ENCODE results near the gene PACRG.

The PACRG gene

GRCh38 chr6:163201855-163202254 lies 474.1 kb downstream of the PACRG start:
- Mint-ChIP-seq H3K27me3 (peaks cover 13% of the 10 kb centered on the region in 2 donors), H3K27ac (no peak overlapping the region), H3K4me1 (no peaks in the 10 kb centered on the region), H3K9me3 (peaks cover 0 to 7% of the 10 kb centered on the region in 2 donors), H3K4me3 (no peak overlapping the region), H3K36me3 (no peaks in the 10 kb centered on the region)
- DNase-seq, result no peak
- ATAC-seq (replicated peaks), result no peak

GRCh38 chr6:163206196-163206595 lies 478.4 kb downstream of the PACRG start:
- H3K4me3 Mint-ChIP-seq, result no peak overlapping the region
- H3K4me1 Mint-ChIP-seq, result no peaks in the 10 kb centered on the region
- H3K9me3 Mint-ChIP-seq, result peaks cover 0 to 7% of the 10 kb centered on the region in 2 donors
- DNase-seq (no peak), ATAC-seq (replicated peaks) (no peak)
- peaks cover 13% of the 10 kb centered on the region in 2 donors for H3K27me3 Mint-ChIP-seq
- H3K36me3 Mint-ChIP-seq, result no peaks in the 10 kb centered on the region
- no peak overlapping the region for H3K27ac Mint-ChIP-seq

- Mint-ChIP-seq H3K36me3 (peaks cover 0 to 3% of the 10 kb centered on the region in 2 donors), H3K27ac (no peak overlapping the region), H3K27me3 (peaks cover 3 to 6% of the 10 kb centered on the region in 2 donors), H3K4me1 (no peaks in the 10 kb centered on the region), H3K9me3 (peaks cover 7 to 13% of the 10 kb centered on the region in 2 donors), H3K4me3 (no peak overlapping the region)
- DNase-seq, result no peak
- no peak for ATAC-seq (replicated peaks)
Measured at GRCh38 chr6:163207431-163208383, 479.9 kb downstream of the PACRG start.

- Mint-ChIP-seq H3K4me3 (no peak overlapping the region), H3K9me3 (peaks cover 7 to 13% of the 10 kb centered on the region in 2 donors), H3K27me3 (peaks cover 0 to 6% of the 10 kb centered on the region in 2 donors), H3K4me1 (no peaks in the 10 kb centered on the region), H3K27ac (no peak overlapping the region), H3K36me3 (peaks cover 0 to 3% of the 10 kb centered on the region in 2 donors)
- ATAC-seq (replicated peaks) (no peak), DNase-seq (no peak)
Measured at GRCh38 chr6:163209005-163209404, 481.2 kb downstream of the PACRG start.

- DNase-seq, result no peak
- Mint-ChIP-seq H3K27me3 (no peaks in the 10 kb centered on the region), H3K27ac (no peak overlapping the region), H3K36me3 (peaks cover 0 to 3% of the 10 kb centered on the region in 2 donors), H3K4me1 (no peaks in the 10 kb centered on the region), H3K4me3 (no peak overlapping the region), H3K9me3 (peaks cover 7 to 8% of the 10 kb centered on the region in 2 donors)
- ATAC-seq (replicated peaks), result no peak
Measured at GRCh38 chr6:163212123-163212522, 484.3 kb downstream of the PACRG start.

GRCh38 chr6:163214259-163214658 lies 486.5 kb downstream of the PACRG start:
- no peak for ATAC-seq (replicated peaks)
- H3K4me1 Mint-ChIP-seq, result no peaks in the 10 kb centered on the region
- peaks cover 7 to 8% of the 10 kb centered on the region in 2 donors for H3K9me3 Mint-ChIP-seq

GRCh38 chr6:163218361-163218894 lies 490.7 kb downstream of the PACRG start:
- H3K36me3 Mint-ChIP-seq, result no peaks in the 10 kb centered on the region
- H3K27me3 Mint-ChIP-seq, result peaks cover 14 to 15% of the 10 kb centered on the region in 2 donors
- H3K9me3 Mint-ChIP-seq, result peaks cover 0 to 2% of the 10 kb centered on the region in 2 donors
- DNase-seq (no peak), ATAC-seq (replicated peaks) (no peak)
- H3K4me3 Mint-ChIP-seq, result no peak overlapping the region
- no peak overlapping the region for H3K27ac Mint-ChIP-seq
- no peaks in the 10 kb centered on the region for H3K4me1 Mint-ChIP-seq

More at GRCh38 chr6:163214259-163214658, 486.5 kb downstream of the PACRG start:
- H3K27me3 Mint-ChIP-seq, result peaks cover 5 to 6% of the 10 kb centered on the region in 2 donors
- no peak for DNase-seq
- H3K36me3 Mint-ChIP-seq, result peaks cover 0 to 3% of the 10 kb centered on the region in 2 donors
- no peak overlapping the region for H3K27ac Mint-ChIP-seq
- H3K4me3 Mint-ChIP-seq, result no peak overlapping the region

GRCh38 chr6:163226181-163226835 lies 498.5 kb downstream of the PACRG start:
- Mint-ChIP-seq H3K4me1 (no peaks in the 10 kb centered on the region), H3K36me3 (no peaks in the 10 kb centered on the region), H3K4me3 (no peak overlapping the region), H3K27ac (no peak overlapping the region), H3K27me3 (no peaks in the 10 kb centered on the region), H3K9me3 (peaks cover 4% of the 10 kb centered on the region in 2 donors)
- ATAC-seq (replicated peaks), result no peak
- DNase-seq, result no peak

GRCh38 chr6:163226836-163227485 lies 499.2 kb downstream of the PACRG start:
- no peak for DNase-seq
- peaks cover 4% of the 10 kb centered on the region in 2 donors for H3K9me3 Mint-ChIP-seq
- H3K27me3 Mint-ChIP-seq, result no peaks in the 10 kb centered on the region
- ATAC-seq (replicated peaks), result no peak
- no peak overlapping the region for H3K4me3 Mint-ChIP-seq
- no peaks in the 10 kb centered on the region for H3K4me1 Mint-ChIP-seq
- no peak overlapping the region for H3K27ac Mint-ChIP-seq
- H3K36me3 Mint-ChIP-seq, result no peaks in the 10 kb centered on the region

GRCh38 chr6:163228041-163228440 lies 500.3 kb downstream of the PACRG start:
- Mint-ChIP-seq H3K36me3 (no peaks in the 10 kb centered on the region), H3K27ac (no peak overlapping the region), H3K9me3 (peaks cover 4% of the 10 kb centered on the region in 2 donors), H3K4me3 (no peak overlapping the region), H3K4me1 (no peaks in the 10 kb centered on the region), H3K27me3 (no peaks in the 10 kb centered on the region)
- ATAC-seq (replicated peaks) (no peak), DNase-seq (no peak)

GRCh38 chr6:163229050-163229449 lies 501.3 kb downstream of the PACRG start:
- Mint-ChIP-seq H3K4me3 (no peak overlapping the region), H3K36me3 (no peaks in the 10 kb centered on the region), H3K27ac (no peak overlapping the region), H3K9me3 (peaks cover 4% of the 10 kb centered on the region in 2 donors), H3K4me1 (no peaks in the 10 kb centered on the region), H3K27me3 (no peaks in the 10 kb centered on the region)
- ATAC-seq (replicated peaks) (no peak), DNase-seq (no peak)

- H3K4me1 Mint-ChIP-seq, result no peaks in the 10 kb centered on the region
- H3K36me3 Mint-ChIP-seq, result no peaks in the 10 kb centered on the region
- no peaks in the 10 kb centered on the region for H3K9me3 Mint-ChIP-seq
- H3K4me3 Mint-ChIP-seq, result no peak overlapping the region
- no peak overlapping the region for H3K27ac Mint-ChIP-seq
- DNase-seq (no peak), ATAC-seq (replicated peaks) (no peak)
- H3K27me3 Mint-ChIP-seq, result no peaks in the 10 kb centered on the region
Measured at GRCh38 chr6:163230901-163231300, 503.1 kb downstream of the PACRG start.

- Mint-ChIP-seq H3K27me3 (no peaks in the 10 kb centered on the region), H3K36me3 (no peaks in the 10 kb centered on the region), H3K4me1 (no peaks in the 10 kb centered on the region), H3K27ac (no peak overlapping the region), H3K9me3 (no peaks in the 10 kb centered on the region), H3K4me3 (no peak overlapping the region)
- DNase-seq (no peak), ATAC-seq (replicated peaks) (no peak)
Measured at GRCh38 chr6:163231356-163232014, 503.7 kb downstream of the PACRG start.
